HCT116 (cell line): Measurements from ENCODE around the gene CYTL1. TPM values are rescaled to one million over a fixed set of nuclear protein-coding genes. Genes with fewer than 3 reads are reported as not detected.

ENCODE experiments used
- ATAC-seq: fragments of 200-7000 bp; cut with Tn5 transposase; 2 replicates; pipeline ENCODE4 v1.9.1; 2020; ENCODE audit warnings: mild to moderate bottlenecking, moderate library complexity
- BruUV-seq: library from RNA; stranded (reverse); fragments of 400-500 nt; replicated peaks from 2 replicates; lab custom pipeline; 2021; lab: Mats Ljungman, UMichigan
- CTCF ChIA-PET: fragments of 300-600 bp; sonication (Branson Sonifier 250); formaldehyde crosslinking; loops from one replicate; lab custom pipeline; 2021; ENCODE audit warnings: antibody characterized with exemption; lab: Charles Lee
- POLR2A ChIA-PET: fragments of 300-600, 350-600 bp; sonication (Branson Sonifier 250); formaldehyde crosslinking; loops from one replicate; lab custom pipeline; 2021; ENCODE audit warnings: antibody characterized with exemption; lab: Charles Lee
- RAD21 ChIA-PET, 2 experiments: fragments of 300-600 bp; sonication (Branson Sonifier 250); formaldehyde crosslinking; loops; one replicate each; lab custom pipeline; 2023; ENCODE audit warnings: low total read pairs in 2 of 2; ENCODE audit not compliant: uncharacterized antibody in 2 of 2, unreplicated experiment in 2 of 2, low non-redundant PET in 1 of 2; lab: Charles Lee
- DNase-seq: peaks from one replicate; pipeline ENCODE4 v3.0.0-alpha.2; 2010; ENCODE audit warnings: low read depth, low spot score
- H2AFZ ChIP-seq: fragments of 200-600 bp; shearing (Covaris generic), sonication (generic); 2 replicates; pipeline ENCODE4 v1.6.1; 2017; ENCODE audit warnings: low read depth, mixed run types, mixed read lengths, antibody characterized with exemption, low read length; ENCODE audit not compliant: poor library complexity, severe bottlenecking
- H3K27ac ChIP-seq: 2 replicates; pipeline ENCODE4 v1.5.1; 2012; ENCODE audit warnings: low read depth, low read length
- H3K27me3 ChIP-seq: fragments of 200-600 bp; sonication (generic); 2 replicates; pipeline ENCODE4 v1.6.1; 2016; ENCODE audit warnings: mixed run types, low read length, mixed read lengths; ENCODE audit not compliant: insufficient read depth
- H3K36me3 ChIP-seq, 2 experiments: fragments of 200-500 bp in 1 of 2; fragments of 200-600 bp in 1 of 2; sonication (Bioruptor generic) in 1 of 2; sonication (generic) in 1 of 2; 2 replicates each; pipeline versions ENCODE4 v1.5.1 to v1.6.1; 2014 to 2016; ENCODE audit warnings: low read length in 2 of 2, inconsistent platforms in 1 of 2, mixed read lengths in 1 of 2, mixed run types in 1 of 2; ENCODE audit not compliant: insufficient read depth in 2 of 2, control insufficient read depth in 1 of 2
- H3K4me1 ChIP-seq, 2 experiments: fragments of 200-600 bp in 1 of 2; sonication (generic) in 1 of 2; 2 replicates each; pipeline versions ENCODE4 v1.5.1 to v1.6.1; 2012 to 2017; ENCODE audit warnings: low read length in 2 of 2, inconsistent platforms in 1 of 2, mild to moderate bottlenecking in 1 of 2, mixed read lengths in 1 of 2, mixed run types in 1 of 2, moderate library complexity in 1 of 2; ENCODE audit not compliant: insufficient read depth in 2 of 2, control insufficient read depth in 1 of 2
- H3K4me2 ChIP-seq: fragments of 200-600 bp; sonication (generic); 2 replicates; pipeline ENCODE4 v1.6.1; 2017; ENCODE audit warnings: mixed run types, low read length, mixed read lengths
- H3K4me3 ChIP-seq, 2 experiments: fragments of 200-600 bp in 1 of 2; sonication (generic) in 1 of 2; replicated peaks in 1 of 2; 2 replicates each; pipeline ENCODE4 v1.5.1; 2011 to 2016; ENCODE audit warnings: low read length in 2 of 2, control low read depth in 1 of 2, low read depth in 1 of 2, mild to moderate bottlenecking in 1 of 2, mixed read lengths in 1 of 2, mixed run types in 1 of 2
- H3K79me2 ChIP-seq: fragments of 200-600 bp; sonication (generic); 2 replicates; pipeline ENCODE4 v1.6.1; 2017; ENCODE audit warnings: mild to moderate bottlenecking, mixed run types, low read length, moderate library complexity, mixed read lengths; ENCODE audit not compliant: insufficient read depth
- H3K9ac ChIP-seq: fragments of 200-600 bp; sonication (generic); 2 replicates; pipeline ENCODE4 v1.6.1; 2016; ENCODE audit warnings: low read length, mixed read lengths
- H3K9me2 ChIP-seq: fragments of 200-600 bp; sonication (generic), shearing (Covaris generic); 2 replicates; pipeline ENCODE4 v1.6.1; 2017; ENCODE audit warnings: mixed run types, mild to moderate bottlenecking, moderate library complexity; ENCODE audit not compliant: insufficient read depth
- H3K9me3 ChIP-seq, 2 experiments: fragments of 200-500 bp in 1 of 2; fragments of 200-600 bp in 1 of 2; sonication (Bioruptor generic) in 1 of 2; sonication (generic) in 1 of 2; 2 replicates each; pipeline ENCODE4 v1.6.1; 2014 to 2017; ENCODE audit warnings: low read length in 2 of 2, mixed read lengths in 2 of 2, inconsistent platforms in 1 of 2, low read depth in 1 of 2, mild to moderate bottlenecking in 1 of 2, mixed run types in 1 of 2, moderate library complexity in 1 of 2; ENCODE audit not compliant: control insufficient read depth in 1 of 2, insufficient read depth in 1 of 2
- H4K20me1 ChIP-seq: fragments of 200-600 bp; sonication (generic), shearing (Covaris generic); 2 replicates; pipeline ENCODE4 v1.6.1; 2017; ENCODE audit warnings: mixed run types, mild to moderate bottlenecking, moderate library complexity; ENCODE audit not compliant: insufficient read depth
- CTCF ChIP-seq, 3 experiments: fragments of 200-600 bp in 1 of 3; sonication (generic) in 1 of 3; IDR thresholded peaks in 2 of 3; conservative IDR thresholded peaks in 1 of 3; 2 replicates each; pipeline ENCODE4 v1.5.1; 2012 to 2017; ENCODE audit warnings: low read depth in 2 of 3, low read length in 2 of 3, antibody characterized with exemption in 1 of 3, borderline replicate concordance in 1 of 3, control low read depth in 1 of 3, mild to moderate bottlenecking in 1 of 3, mixed read lengths in 1 of 3, mixed run types in 1 of 3, moderate library complexity in 1 of 3; ENCODE audit not compliant: insufficient read depth in 1 of 3
- EGR1 ChIP-seq: IDR thresholded peaks from 2 replicates; pipeline ENCODE4 v1.6.1; 2012; ENCODE audit warnings: low read depth
- EZH2 ChIP-seq: fragments of 200-600 bp; sonication (generic); IDR thresholded peaks from 2 replicates; pipeline ENCODE4 v1.6.1; 2017; ENCODE audit warnings: antibody characterized with exemption, mixed run types
- EZH2phosphoT487 ChIP-seq: fragments of 200-600 bp; IDR thresholded peaks from 2 replicates; pipeline ENCODE4 v1.6.1; 2018; ENCODE audit warnings: antibody characterized with exemption, borderline replicate concordance
- FOSL1 ChIP-seq: IDR thresholded peaks from 2 replicates; pipeline ENCODE4 v1.6.1; 2012; ENCODE audit warnings: low read depth
- JUND ChIP-seq: IDR thresholded peaks from 2 replicates; pipeline ENCODE4 v1.6.1; 2012
- POLR2AphosphoS5 ChIP-seq: IDR thresholded peaks from 2 replicates; pipeline ENCODE4 v1.6.1; 2011; ENCODE audit warnings: mild to moderate bottlenecking, low read depth, low read length, moderate library complexity
- RAD21 ChIP-seq: IDR thresholded peaks from 2 replicates; pipeline ENCODE4 v1.6.1; 2012; ENCODE audit warnings: low read depth, mild to moderate bottlenecking
- SIN3A ChIP-seq: IDR thresholded peaks from 2 replicates; pipeline ENCODE4 v1.6.1; 2012; ENCODE audit warnings: low read depth
- SP1 ChIP-seq: IDR thresholded peaks from 2 replicates; pipeline ENCODE4 v1.6.1; 2012; ENCODE audit warnings: low read depth
- SRF ChIP-seq: IDR thresholded peaks from 2 replicates; pipeline ENCODE4 v1.6.1; 2012; ENCODE audit warnings: low read depth
- YY1 ChIP-seq: IDR thresholded peaks from 2 replicates; pipeline ENCODE4 v1.6.1; 2011; ENCODE audit warnings: low read length, low read depth, moderate library complexity, mild to moderate bottlenecking; ENCODE audit not compliant: insufficient replicate concordance; ENCODE audit errors: extremely low read depth
- ZFX ChIP-seq: fragments of 450-650 bp; IDR thresholded peaks from 2 replicates; pipeline ENCODE4 v1.6.1; 2017
- intact Hi-C: fragments of 100-400 bp; cut with micrococcal nuclease; formaldehyde crosslinking; loops from 2 replicates; pipeline ENCODE4 v1.10.0; 2022
- total RNA-seq: library from RNA; stranded (reverse); gene quantifications from one replicate; pipeline ENCODE4 v1.2.1, GENCODE V29; 2021; ENCODE audit not compliant: unreplicated experiment
- TF ChIP-seq, protein P1 (sequence below): IDR thresholded peaks from 2 replicates; pipeline ENCODE4 v1.6.1; 2011; ENCODE audit warnings: mild to moderate bottlenecking, low read length, moderate library complexity; ENCODE audit not compliant: insufficient replicate concordance; ENCODE audit errors: extremely low read depth
- TF ChIP-seq, protein P2 (sequence below): IDR thresholded peaks from 2 replicates; pipeline ENCODE4 v1.6.1; 2012

CYTL1 gene
- total RNA-seq, 1 experiment from 2014 or later = not detected

DNA sequence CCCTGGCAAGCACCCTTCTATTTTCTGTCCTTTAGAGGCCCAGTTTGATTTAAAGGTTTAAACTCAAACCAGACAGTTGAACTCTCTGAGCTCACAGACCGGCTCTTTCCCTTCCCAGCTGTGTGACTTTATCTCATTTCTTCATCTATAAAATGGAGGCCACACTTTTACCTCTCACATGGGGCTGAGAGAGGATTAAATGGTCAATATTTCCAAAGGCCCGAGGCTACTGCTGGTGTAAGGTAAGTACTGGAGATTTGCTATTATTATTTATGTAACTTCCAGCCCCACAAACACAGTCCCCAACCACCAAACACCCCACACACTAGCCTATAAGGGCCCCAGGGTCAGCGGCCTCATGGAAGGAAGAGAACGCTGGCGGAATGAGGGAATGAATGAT, 13.6 kb upstream of the CYTL1 start:
- Histone ChIP-seq H3K9me2 (no peaks in the 10 kb centered on the region), H3K9ac (no peak overlapping the region), H3K27me3 (peaks cover 18% of the 10 kb centered on the region; the same call in 1 of the 2 replicates), H3K4me1 (peaks cover 2 to 5% of the 10 kb centered on the region in 2 experiments), H2AFZ (no peak overlapping the region), H3K4me3 (no peak overlapping the region), H3K9me3 (no peaks in the 10 kb centered on the region), H4K20me1 (no peaks in the 10 kb centered on the region), H3K4me2 (no peak overlapping the region), H3K27ac (no peak overlapping the region), H3K79me2 (no peaks in the 10 kb centered on the region), H3K36me3 (no peaks in the 10 kb centered on the region)
- TF ChIP-seq FOSL1 (no peak), YY1 (no peak), CTCF (IDR thresholded peaks at IDR 0.05 in 2 of 3, conservative IDR thresholded peaks at IDR 0.05 in 1 of 3; ENCODE audit: borderline replicate concordance in 1 of 3, insufficient read depth in 1 of 3, low read depth in 2 of 3, low read length in 2 of 3) (no peak), ZFX (no peak), EZH2phosphoT487 (no peak), EZH2 (no peak), POLR2AphosphoS5 (no peak), JUND (no peak), SIN3A (no peak), SRF (no peak), RAD21 (no peak), SP1 (no peak), EGR1 (no peak)
- TF ChIP-seq, protein P1, sequence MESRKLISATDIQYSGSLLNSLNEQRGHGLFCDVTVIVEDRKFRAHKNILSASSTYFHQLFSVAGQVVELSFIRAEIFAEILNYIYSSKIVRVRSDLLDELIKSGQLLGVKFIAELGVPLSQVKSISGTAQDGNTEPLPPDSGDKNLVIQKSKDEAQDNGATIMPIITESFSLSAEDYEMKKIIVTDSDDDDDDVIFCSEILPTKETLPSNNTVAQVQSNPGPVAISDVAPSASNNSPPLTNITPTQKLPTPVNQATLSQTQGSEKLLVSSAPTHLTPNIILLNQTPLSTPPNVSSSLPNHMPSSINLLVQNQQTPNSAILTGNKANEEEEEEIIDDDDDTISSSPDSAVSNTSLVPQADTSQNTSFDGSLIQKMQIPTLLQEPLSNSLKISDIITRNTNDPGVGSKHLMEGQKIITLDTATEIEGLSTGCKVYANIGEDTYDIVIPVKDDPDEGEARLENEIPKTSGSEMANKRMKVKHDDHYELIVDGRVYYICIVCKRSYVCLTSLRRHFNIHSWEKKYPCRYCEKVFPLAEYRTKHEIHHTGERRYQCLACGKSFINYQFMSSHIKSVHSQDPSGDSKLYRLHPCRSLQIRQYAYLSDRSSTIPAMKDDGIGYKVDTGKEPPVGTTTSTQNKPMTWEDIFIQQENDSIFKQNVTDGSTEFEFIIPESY = no peak
- TF ChIP-seq, protein P2, sequence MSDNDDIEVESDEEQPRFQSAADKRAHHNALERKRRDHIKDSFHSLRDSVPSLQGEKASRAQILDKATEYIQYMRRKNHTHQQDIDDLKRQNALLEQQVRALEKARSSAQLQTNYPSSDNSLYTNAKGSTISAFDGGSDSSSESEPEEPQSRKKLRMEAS = no peak
- POLR2A ChIA-PET = no interaction called here
- BruUV-seq = no TSS peak
- intact Hi-C loops = no loop called here
- ATAC-seq (no peak), DNase-seq (no peak)
- CTCF ChIA-PET = no interaction called here
- RAD21 ChIA-PET = interaction anchor here in 1 of 2 experiments (0.7 kb wide), 1 partner anchor 20 kb away, joined by 3 read pairs; no protein-coding TSS in a partner anchor
